ENCODE data around the gene CMKLR1.

Gene CMKLR1

GRCh38 chr12:108317308-108318234 is 21.5 kb downstream of the CMKLR1 start:
- no peak for DNase-seq (ENCODE audit: low read depth in 4 of 4, low spot score in 1 of 4)

DNA sequence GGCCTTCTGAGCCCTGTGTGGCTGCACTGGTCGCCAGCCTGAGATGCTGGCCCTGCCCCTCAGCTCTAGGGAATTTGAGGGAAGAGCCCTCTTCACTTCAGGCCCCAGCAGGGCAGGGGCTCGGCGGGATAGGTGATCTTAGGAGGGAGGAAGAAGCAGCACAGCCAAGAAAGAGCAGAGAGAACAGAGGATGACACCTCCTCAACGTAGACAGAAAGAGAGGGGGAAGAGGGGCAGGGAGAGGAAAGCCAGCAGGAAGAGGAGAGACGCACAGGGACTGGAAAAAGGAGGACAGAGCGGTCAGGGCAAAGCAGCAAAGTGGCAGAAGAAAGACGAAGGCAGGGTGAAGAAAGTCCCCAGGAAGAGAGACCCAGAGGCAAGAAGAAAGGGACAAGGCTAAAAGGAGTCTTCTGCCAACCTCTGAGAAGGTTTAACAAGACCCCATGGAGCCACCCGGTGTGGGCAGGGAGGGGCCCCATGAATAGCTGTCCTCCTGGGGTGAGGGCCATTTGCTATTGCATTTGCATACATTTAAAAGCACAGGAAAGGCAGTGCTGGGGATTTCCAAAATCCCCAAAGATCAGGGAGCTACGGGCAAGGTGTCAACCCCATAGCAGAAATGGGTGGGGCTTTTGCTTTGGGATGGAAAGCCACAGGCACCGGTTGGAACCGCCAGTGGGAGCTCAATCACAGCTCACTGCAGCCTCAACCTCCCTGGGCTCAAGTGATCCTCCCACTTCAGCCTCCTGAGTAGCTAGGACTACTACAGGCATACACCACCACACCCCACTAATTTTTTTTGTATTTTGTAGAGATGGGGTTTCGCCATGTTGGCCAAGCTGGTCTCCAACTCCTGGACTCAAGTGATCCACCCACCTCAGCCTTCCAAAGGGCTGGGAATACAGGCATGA is 22.7 kb downstream of the CMKLR1 start:
- no peak for DNase-seq (ENCODE audit: low read depth in 4 of 4, low spot score in 1 of 4)

DNA sequence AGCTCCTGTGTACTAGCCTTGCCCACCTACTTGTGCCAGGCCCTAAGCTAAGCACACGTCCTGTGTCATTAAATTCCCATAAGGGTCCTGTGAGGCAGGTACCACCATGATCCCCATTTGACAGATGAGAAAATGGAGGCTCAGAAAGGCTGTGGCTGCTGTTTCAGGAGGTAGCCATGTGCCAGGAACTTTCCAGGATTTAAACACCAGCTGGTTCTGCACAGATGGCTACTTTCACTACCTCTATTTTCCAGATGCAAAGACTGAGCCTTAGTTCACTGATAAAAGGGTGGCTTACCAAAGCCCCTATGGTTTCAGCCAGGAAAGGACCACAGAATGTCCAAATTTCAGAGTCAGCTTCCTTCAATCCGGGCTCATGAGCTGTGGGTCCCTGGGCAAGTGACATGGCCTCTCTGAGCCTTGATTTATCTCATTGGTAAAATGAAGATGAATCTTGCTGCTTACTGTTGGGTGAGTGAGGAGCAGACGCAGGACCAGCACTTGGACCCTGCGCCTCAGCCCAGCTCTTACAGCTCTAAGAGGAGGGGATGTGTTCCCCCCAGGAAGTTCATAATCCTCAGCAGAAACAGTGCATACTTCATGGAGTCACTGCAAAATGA is 23.5 kb downstream of the CMKLR1 start:
- no peak for DNase-seq (ENCODE audit: low read depth in 4 of 4, low spot score in 1 of 4)

DNA sequence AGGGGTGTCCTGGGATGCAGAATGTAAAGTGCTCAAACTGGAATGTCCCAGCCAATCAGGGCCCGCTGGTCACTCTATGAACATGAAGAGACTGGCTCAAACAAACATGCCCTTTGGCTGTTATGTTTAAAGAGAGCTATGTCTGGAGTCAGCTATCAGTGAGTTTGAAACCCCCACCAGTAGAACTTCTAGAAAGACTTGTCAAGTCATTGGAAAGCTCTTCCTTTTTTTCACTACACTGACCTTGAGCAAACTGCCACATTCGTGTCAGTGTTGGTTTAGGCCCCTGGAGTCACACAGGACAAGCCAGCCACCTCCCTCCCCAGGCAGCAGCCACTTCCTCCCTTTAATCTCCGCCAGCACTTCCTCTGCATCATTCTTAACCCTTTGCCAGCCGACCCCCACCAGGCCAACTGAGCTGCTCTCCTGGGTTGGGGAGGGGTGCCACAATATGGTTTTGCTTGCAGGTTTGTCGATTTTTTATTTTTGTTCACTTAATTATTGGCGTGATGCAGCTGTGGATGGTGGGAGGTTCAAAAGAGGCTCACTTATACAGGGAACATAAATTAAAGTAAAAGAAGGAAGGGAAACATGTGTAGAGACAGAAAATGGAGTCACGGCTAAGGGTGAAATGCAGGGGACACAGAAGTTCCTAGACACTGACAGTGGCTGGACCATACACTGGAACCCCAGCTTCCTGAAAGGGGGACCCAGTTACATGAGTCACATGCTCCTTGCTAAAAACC is 25.3 kb downstream of the CMKLR1 start:
- no peak for DNase-seq (ENCODE audit: low read depth in 4 of 4, low spot score in 1 of 4)

DNA sequence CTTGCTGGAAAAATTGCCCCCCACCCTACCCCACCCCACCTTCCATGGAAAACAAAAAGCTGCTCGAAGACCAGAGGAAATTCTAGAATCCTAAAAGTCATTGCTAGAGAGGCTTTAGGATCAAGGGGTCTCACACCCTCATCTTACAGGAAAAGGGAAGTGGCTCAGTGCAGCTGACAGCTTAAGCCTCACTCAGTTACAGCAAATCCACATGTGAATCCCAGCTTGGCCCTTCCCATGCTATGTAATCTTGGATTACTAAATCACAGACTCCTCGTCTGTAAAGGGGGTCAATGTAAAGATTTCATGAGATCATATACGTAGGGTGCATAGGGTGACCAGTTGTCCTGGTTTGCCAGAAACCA is 25.9 kb downstream of the CMKLR1 start:
- no peak for DNase-seq (ENCODE audit: low read depth in 4 of 4, low spot score in 1 of 4)

DNA sequence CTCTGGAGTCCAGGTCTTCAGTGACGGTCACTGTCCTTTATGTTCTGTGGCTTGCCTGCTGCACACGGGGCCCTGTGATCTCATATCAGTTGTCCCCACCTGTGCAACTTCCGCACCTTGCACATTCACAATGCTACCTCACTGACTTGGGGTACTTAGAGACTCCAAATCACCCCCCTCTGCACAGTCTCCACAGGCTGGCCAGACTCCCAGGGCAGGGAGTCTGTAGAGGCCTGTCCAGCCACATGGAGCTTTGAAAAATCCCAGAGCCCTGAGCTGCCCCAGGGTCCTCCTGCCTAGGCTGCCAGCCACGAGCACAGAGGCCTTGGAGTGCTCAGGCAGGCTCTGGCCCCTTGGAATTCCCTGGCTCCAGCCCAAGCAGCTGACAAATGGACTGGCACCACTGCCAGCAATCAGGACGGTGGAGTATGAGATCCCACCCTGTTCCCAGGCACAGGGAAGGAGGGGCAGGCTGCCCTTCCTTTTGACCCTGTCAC is 26.4 kb downstream of the CMKLR1 start:
- DNase-seq (ENCODE audit: low read depth in 4 of 4, low spot score in 1 of 4), result no peak

DNA sequence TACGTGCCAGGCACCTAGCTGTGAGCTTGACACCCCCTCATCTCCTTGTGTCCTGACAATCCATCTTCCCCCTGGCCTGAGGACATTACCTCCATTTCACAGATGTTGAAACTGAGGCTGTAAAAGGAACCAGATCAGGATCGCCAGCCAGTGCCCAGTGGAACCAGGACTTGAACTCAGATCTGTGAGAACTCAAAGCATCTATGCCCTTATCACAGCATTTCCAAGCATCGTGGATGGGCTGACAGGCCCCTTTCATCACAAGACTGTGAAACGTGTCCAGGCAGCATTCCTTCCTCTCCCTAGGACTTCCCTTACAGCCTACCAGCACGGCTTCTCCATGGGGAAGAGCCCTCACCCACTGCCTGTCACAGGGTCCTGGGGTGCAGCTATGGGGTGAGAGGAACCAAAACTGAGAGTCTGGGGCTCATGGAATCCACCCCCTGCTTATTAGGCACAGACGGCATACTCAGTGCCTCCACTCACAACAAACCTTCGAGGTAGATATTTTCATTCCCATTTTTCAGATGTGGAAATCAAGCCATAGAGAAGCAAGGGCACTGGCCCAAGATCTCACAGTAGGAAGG is 26.9 kb downstream of the CMKLR1 start:
- DNase-seq (ENCODE audit: low read depth in 4 of 4, low spot score in 1 of 4), result no peak

DNA sequence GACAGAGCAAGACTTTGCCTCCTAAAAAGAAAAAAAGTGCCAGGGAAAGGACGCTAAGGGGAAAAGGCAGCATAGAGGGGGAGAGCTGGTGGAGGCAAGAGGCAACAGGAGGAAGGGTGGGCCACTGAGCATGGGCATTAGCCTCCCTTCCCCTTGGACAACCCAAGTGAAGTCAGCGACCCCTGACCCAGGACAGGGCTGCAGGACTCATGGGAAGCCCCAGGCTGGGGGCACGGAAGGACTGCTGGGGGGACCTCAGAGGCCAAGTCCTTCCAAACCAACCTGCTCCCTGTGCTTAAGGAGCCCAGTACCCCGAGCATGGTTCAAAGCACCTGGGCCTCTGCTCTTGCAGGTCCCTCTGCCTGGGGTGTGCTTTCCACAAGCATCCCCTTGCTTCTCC is 27.5 kb downstream of the CMKLR1 start:
- DNase-seq (ENCODE audit: low read depth in 4 of 4, low spot score in 1 of 4), result no peak

DNA sequence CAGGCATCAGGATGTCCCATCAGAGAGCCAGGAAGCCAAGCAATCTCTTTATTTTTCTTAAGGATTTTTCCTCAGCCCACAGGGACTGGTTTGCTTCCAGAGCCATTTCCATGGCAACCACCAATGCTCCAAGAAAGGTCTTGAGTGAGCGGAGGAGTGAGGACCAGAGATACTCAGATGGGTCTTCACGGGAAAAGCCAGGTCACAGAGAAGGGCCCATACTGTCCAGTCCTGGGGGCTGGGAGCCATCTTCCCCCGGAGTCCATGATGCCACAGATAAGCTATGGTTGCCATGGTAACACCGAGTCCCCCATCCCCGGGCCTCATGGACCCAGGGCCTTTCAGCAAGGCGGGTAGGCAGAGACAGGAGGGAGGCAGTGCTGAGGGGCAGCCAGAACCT is 28.6 kb downstream of the CMKLR1 start:
- no peak for DNase-seq (ENCODE audit: low read depth in 4 of 4, low spot score in 1 of 4)

DNA sequence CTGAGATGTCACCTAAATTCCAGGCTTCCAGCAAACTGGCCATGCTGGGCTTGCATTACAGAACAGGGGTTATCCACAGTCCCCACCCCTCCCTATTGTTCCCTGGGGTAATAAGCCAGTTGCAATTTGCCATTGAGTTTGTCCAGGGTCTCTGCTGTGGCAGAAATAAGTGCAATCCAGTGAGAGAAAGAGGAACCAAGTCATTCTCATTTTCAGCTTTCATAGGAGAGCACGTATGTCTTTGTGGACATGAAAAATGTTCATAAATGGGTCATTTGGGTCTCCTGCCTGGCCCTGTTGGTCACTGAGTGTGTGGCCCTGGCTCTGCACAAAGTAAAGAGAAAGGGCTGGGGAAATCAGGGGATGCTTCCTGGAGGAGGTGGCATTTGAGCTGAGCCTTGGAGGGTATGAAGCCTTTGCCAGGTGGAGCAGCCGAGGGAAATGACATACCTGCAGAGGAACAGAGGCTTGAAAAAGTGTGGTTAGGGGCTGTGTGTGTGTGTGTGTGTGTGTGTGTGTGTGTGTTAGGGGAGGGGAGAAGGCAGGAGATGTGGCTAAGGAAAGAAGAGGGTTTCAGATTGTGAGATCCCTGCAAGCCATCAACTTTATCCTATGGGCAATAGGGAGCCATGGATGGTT is 29.3 kb downstream of the CMKLR1 start:
- DNase-seq (ENCODE audit: low read depth in 4 of 4, low spot score in 1 of 4), result no peak

DNA sequence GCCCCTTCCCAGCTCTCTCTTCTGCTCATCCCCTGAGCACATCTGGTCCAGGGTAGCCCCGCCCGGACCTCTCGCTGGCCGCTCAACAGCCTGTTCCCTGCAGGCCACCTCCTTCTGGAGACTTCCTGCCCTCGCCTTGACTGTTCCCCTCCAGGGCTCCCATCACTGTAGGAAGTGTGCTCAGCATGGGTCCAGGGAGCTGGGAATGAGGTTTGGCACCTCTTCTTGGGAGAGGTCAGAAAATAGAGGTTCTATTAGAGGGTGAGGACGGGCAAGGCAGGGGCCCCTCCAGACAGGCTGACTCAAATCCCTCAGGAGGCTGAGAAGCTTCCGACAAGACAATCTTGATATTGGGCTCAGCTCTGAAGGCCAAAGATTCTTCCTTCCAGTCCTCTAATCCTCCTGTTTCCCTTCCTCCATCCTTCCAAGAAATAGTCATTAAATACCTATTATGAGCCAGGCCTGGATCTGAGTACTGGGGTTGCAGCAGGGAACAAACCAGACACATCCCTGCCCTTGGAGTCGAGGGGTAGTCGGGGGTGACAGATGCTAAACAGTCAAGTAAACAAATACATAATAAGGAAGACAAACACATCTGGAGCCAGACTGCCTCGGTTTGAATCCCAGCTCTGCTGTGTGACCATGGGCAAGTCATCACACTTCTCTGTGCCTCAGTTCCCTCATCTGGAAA is 30.6 kb downstream of the CMKLR1 start:
- DNase-seq (ENCODE audit: low read depth in 4 of 4, low spot score in 1 of 4), result no peak

DNA sequence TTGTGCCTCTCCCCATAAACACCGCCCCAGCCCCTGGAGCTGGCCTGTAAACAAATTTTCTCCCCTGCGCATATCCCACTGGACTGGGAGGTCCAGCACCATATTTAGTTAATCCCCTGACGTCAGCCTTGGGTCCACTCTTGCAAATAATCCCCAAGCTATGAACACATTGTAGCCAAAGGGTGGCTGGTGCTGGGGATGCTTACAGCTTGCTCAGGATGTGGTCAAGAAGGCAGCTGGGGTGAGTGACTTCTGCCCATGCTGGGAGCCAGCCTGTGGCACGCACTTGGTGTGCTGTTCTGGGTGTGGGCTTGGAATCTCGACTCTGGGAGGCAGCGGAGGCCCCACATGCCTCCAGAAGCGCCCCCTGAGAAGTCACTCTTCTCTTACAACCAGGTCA is 32.1 kb downstream of the CMKLR1 start:
- DNase-seq (ENCODE audit: low read depth in 4 of 4, low spot score in 1 of 4), result no peak

DNA sequence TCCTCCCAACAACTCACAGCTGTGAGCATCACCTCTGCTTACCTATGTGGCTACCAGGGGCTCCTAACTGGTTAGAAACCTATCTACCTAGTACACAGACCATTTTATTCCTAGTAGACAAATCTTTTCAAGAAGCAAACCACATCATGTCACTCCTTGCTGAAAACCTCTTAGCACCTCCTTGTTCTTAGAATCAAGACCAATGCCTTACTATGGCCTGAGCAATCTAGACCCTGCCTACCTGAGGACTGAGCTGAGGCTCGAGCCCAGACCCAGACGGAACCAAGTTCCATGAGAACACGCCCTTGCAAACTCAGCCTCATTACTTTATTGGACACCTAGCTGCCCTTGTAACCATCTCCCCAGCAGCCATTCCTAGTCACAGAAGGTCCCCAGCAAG is 32.6 kb downstream of the CMKLR1 start:
- DNase-seq (ENCODE audit: low read depth in 4 of 4, low spot score in 1 of 4), result no peak

- no peak for DNase-seq (ENCODE audit: low read depth in 4 of 4, low spot score in 1 of 4)
Measured at GRCh38 chr12:108305991-108306501, 33.1 kb downstream of the CMKLR1 start.

- no peak for DNase-seq (ENCODE audit: low read depth in 4 of 4, low spot score in 1 of 4)
Measured at GRCh38 chr12:108305520-108305919, 33.6 kb downstream of the CMKLR1 start.

GRCh38 chr12:108304633-108305032 is 34.5 kb downstream of the CMKLR1 start:
- DNase-seq (ENCODE audit: low read depth in 4 of 4, low spot score in 1 of 4), result no peak

DNA sequence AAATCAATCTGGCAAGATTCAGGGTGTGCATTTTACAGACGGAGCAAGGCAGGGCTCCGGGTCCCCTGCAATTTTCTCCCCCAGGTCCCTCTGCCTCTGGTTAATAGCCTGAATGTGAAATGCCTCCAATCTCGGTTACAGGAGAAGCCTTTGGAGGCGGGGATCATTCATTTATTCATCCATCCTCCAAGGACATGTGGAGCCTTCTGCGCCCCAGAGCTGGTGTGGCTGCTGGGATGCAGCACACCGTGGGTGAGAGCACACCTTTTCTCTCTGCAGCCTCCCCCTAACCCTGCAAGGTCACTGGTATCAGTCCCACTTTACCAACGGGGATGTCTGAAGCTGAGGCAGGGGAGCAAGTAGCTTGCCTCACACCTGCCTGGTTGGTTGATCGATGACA is 35.4 kb downstream of the CMKLR1 start:
- no peak for DNase-seq (ENCODE audit: low read depth in 4 of 4, low spot score in 1 of 4)

DNA sequence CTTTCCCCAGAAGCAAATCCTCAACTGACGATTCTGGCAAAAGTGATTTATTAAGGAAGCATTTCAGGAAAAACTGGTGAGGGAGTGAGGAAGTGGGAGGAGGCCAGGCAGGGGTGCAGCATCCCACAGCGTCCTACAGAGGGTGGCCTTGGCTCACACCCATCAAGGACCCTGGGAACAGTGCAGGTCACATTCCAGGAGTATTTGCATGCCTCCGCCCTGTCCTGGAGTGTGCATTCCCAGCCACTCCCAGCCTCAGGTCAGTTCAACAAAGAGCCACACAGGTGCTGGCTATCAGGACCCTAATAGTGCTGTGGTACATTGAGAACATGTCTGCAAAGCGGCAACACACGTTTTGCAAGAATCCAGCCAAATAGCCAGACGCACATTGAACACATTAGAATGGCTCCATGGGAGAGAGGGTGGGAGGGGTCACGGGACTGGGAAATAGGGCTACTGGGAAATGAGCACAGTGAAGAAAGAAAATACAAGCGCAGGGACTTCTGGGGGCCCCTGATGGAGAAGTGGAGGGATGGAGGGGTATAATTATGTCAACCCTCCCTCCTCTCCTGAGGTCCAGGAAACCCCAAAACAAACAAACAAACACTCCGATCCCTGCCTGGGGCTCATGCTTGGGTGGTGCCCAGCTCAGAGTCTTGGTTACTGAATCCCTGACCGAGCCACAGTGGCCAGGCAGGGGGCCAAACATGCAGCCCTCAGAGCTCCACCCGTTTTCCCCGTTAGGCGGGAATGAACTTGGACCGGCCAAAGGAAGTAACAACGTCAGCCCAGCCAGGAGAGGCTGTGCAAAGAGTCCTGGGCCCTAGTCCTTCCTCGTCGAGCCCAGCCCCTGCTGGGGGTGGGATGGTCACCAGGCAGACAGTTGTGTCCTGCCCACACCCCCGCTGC is 36.5 kb downstream of the CMKLR1 start:
- no peak for DNase-seq (ENCODE audit: low read depth in 4 of 4, low spot score in 1 of 4)

Measured in stimulated activated CD4-positive, alpha-beta T cell treated with anti-CD3 and anti-CD28 coated beads, Interleukin-1b, Interleukin-23, amount 100 ng/mL, for 24 hours (primary cell).